GM19099 (cell line): ENCODE data around the gene LSM14B.

ENCODE experiments used
- POLR2A ChIP-seq: IDR thresholded peaks from 3 replicates; pipeline ENCODE4 v1.6.1; 2011; ENCODE audit warnings: low read depth; ENCODE audit not compliant: insufficient read length; ENCODE audit errors: extremely low read depth

The LSM14B gene

GRCh38 chr20:62103508-62104233 lies 18.6 kb upstream of the LSM14B start:
- TF ChIP-seq POLR2A = no peak

DNA sequence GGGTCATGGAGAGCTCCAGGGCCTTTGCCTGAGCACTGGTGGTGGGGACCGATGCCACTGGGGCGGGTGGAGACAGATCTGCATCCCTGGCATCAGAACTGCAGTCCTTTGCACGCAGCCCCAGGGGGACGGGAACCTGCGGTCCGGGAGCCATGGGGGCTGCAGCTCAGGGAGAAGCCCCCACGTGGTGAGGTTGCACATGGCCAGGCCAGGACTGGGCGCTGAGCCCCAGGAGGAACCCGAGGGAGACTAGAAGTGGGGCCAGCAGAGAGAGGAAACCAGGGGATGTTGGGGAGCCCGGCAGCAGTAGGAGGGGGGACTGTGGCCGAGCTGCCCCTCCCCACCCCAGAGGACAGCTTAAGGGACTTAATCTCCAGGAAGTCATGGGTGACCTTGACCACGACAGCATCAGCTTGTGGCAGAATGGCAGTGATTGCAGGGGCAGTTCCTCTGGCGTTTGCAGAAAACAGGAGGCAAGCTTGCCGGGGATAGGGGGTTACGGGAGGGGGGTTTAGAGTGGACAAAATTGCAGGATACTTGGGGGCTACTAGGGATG lies 18.0 kb upstream of the LSM14B start:
- TF ChIP-seq POLR2A = no peak

DNA sequence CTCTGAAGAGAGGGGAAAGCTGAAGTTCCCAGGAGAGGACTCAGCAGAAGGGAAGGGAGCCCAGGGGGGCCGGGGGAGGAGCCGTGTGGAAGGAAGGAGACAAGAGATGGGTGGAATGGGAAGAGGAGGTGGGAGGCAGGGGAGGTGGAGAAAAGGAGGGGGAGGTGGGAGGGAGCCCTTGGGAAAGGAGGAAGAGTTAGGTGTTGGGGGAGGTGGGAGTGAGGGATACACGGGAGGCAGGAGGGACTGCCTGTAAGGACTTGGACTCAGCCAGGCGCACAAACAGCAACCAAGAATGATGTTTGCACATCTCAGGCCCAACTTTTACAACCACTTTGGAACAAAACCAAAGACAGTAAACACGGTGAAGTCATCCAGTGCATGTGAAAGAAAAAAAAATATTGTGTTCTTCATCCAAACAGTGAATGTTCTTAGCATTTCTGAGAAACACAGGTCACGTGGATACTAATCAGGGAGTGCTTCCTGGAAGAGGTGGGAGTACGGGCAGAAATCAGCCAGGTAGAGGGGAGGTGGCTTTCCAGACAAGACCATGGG lies 17.4 kb upstream of the LSM14B start:
- TF ChIP-seq POLR2A = no peak

DNA sequence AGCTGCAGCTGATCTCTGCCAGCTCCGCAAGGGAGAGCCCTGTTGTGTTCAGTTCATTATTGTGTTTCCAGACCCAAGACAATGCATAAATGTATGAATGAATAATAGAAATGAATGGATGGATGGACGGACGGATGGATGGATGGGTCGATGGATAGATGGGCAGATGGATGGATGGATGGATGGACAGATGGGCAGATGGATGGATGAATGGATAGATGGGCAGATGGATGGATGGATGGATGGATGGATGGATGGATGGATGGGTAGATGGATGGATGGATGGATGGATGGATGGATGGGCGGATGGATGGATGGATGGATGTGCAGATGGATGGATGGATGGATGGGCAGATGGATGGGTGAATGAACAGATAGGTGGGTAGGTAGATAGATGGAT lies 16.7 kb upstream of the LSM14B start:
- TF ChIP-seq POLR2A = no peak

GRCh38 chr20:62111148-62111547 lies 11.1 kb upstream of the LSM14B start:
- TF ChIP-seq POLR2A = no peak

DNA sequence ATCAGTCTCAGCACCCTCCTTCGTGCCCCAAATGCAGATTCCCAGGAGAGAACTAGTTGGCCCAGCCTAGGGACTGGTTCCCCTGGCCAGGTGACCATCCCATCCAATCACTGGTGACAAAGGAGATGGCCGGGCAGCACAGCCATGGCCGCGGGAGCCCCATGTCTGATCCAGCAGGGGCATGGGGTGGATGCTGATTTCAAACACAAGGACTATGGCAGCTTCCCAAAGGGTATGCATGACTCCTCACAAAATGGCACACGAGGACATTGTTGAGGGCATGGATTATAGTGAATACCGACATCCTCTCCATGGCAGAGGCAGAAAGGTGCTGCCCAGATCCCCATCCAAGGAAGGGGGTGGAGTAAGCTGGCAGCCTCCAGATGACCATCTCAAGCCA lies 9.9 kb upstream of the LSM14B start:
- no peak for TF ChIP-seq POLR2A

DNA sequence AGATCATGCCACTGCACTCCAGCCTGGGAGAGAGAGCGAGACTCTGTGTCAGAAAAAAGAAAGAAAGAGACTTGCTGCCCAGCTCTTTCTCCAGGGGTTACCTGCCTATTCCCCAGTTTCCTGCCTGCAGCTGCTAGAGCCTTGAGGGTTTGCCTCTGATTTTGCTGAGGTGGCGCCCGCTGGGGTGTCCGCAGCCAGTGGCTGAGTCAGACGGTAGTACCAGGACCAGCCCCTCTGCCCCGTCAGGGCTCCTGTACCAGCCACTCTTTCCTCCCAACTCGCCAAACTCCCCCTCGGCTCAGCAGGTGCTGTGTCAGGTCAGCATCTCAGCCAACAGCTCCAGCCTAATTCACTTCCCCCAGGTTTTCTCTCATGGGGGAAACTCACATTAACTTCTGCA lies 7.4 kb upstream of the LSM14B start:
- no peak for TF ChIP-seq POLR2A

- TF ChIP-seq POLR2A = no peak
Observed at GRCh38 chr20:62116558-62117361, 5.5 kb upstream of the LSM14B start.

- no peak for TF ChIP-seq POLR2A
Observed at GRCh38 chr20:62117362-62117646, 5.0 kb upstream of the LSM14B start.

- no peak for TF ChIP-seq POLR2A
Observed at GRCh38 chr20:62117658-62118057, 4.6 kb upstream of the LSM14B start.

- no peak for TF ChIP-seq POLR2A
Observed at GRCh38 chr20:62118113-62119043, 3.9 kb upstream of the LSM14B start.

DNA sequence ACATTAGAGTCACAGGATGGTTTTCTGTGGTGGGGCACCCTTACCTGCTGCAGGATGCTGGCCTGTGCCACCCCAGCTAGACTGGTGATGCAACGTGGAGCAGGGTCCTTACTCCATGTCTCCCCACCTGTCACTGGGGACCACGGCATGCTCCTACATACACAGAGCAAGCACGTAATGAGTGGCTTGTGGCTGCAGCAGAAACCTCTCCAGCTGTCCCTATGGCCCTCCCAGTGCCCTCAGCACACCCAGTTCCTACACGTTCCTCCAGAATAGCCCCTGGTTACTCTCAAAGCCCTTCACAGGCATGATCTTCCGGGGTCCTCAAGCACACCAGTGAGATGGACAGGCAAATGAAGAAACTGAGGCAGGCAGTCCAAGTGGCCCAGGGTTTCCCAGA lies 3.2 kb upstream of the LSM14B start:
- no peak for TF ChIP-seq POLR2A

- no peak for TF ChIP-seq POLR2A
Observed at GRCh38 chr20:62119591-62120364, 2.5 kb upstream of the LSM14B start.

DNA sequence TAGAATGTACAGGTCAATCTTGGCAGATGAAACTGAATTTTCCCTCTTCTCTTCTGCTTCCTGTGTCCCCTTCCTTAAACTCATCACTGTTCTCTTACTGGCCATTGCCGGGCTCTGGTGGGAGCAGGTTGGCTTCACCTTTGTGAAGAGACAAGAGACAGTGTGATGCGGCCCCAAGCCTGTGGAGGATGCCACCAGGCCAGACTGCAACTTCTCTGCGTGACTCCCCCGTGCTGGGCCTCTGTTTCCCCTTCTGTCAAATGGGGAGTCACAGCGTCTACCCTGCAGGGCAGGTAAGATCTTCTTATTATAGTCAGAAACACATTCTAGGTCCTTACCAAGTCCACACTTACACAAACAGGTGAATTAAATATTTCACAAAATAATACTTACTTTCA lies 1.9 kb upstream of the LSM14B start:
- TF ChIP-seq POLR2A = no peak
